NCI-H2171 (cell line): ENCODE data around the gene MED23.

ENCODE experiments used
- DNase-seq: peaks from one replicate; lab custom pipeline; 2025; lab: John Stamatoyannopoulos, UW

MED23 gene, protein sequence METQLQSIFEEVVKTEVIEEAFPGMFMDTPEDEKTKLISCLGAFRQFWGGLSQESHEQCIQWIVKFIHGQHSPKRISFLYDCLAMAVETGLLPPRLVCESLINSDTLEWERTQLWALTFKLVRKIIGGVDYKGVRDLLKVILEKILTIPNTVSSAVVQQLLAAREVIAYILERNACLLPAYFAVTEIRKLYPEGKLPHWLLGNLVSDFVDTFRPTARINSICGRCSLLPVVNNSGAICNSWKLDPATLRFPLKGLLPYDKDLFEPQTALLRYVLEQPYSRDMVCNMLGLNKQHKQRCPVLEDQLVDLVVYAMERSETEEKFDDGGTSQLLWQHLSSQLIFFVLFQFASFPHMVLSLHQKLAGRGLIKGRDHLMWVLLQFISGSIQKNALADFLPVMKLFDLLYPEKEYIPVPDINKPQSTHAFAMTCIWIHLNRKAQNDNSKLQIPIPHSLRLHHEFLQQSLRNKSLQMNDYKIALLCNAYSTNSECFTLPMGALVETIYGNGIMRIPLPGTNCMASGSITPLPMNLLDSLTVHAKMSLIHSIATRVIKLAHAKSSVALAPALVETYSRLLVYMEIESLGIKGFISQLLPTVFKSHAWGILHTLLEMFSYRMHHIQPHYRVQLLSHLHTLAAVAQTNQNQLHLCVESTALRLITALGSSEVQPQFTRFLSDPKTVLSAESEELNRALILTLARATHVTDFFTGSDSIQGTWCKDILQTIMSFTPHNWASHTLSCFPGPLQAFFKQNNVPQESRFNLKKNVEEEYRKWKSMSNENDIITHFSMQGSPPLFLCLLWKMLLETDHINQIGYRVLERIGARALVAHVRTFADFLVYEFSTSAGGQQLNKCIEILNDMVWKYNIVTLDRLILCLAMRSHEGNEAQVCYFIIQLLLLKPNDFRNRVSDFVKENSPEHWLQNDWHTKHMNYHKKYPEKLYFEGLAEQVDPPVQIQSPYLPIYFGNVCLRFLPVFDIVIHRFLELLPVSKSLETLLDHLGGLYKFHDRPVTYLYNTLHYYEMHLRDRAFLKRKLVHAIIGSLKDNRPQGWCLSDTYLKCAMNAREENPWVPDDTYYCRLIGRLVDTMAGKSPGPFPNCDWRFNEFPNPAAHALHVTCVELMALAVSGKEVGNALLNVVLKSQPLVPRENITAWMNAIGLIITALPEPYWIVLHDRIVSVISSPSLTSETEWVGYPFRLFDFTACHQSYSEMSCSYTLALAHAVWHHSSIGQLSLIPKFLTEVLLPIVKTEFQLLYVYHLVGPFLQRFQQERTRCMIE (N-terminal part only)

DNA sequence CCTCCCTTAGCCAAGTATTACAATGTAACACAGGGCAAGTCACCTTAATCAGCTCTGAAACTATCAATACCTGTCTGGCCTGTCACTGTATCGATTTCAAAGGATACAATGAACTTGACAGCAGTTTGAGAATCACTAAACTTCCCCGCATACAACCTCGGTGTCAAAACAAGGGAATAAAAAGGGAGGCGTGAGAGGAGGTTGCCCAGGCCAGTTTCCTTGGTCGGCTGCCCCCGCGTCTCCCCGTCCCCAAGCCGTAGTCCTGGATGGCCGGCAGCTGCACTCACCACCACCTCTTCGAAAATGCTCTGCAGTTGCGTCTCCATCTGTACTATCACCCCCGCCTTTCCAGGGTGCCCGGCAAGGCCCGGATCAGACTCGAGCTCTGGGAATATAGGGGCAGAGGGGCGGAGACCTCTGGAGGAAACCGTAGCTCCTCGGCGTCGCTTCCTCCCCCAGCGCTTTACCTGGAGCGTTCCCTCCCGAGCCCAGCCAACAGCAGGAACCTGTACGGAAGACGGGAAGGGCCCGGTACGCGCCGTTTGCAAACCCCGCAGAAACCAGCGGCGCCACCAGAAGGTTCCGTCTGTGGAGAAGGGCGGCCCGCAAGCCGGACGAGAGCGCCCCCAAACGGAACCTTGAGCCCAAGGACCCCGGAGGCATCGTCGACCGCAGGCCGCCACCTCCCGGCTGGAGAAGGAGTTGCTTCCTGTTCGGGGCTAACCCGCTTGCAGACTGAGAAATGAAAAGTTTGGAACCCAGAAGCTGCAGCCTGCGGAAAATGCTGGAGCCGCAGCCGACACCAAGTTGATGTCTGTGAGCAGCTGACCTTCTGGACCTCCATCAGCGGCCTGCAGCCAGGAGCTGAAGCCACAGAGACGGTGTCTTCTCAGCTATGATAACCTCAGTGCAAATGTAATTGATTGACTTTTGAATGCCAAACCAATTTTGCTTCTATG is at the start of gene MED23:
MED23 (minus strand) TSS at position 519 of the 959 bp plus-strand sequence; CDS start at position 326, 193 bp downstream.
- DNase-seq, result peak; percentile 91

DNA sequence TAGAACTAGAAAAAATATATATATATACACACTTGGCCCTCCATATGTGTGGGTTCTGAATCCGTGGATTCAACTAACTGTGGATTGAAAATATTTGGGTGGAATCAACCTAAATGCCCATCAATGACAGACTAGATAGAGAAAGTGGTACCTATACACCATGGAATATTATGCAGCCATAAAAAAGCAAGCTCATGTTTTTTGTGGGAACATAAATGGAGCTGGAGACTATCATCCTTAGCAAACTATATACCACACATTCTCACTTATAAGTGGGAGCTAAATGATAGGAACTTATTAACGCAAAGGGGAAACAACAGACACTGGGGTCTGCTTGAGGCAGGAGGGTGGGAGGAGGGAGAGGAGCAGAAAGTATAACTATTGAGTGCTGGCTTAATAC is 45.1 kb upstream of the MED23 start:
- no peak for DNase-seq

DNA sequence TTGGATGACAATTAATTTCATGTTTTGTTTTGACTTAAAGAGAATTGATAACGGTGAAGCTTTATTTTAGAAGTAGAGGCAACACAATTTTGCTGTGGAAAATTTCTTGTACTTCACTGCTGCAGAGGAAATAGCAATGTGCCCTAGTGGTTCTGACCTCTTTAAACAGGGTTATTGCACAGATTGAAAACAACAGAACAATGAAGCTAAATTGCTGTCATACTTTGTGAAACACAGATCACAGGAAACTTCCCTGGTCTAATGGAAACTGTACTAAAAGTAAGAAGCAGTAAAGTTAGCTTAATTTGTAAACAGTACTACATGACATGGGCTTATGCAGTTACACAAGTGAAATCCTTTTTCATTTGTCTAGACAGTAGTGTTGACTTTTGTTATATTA is 41.8 kb upstream of the MED23 start:
- no peak for DNase-seq

DNA sequence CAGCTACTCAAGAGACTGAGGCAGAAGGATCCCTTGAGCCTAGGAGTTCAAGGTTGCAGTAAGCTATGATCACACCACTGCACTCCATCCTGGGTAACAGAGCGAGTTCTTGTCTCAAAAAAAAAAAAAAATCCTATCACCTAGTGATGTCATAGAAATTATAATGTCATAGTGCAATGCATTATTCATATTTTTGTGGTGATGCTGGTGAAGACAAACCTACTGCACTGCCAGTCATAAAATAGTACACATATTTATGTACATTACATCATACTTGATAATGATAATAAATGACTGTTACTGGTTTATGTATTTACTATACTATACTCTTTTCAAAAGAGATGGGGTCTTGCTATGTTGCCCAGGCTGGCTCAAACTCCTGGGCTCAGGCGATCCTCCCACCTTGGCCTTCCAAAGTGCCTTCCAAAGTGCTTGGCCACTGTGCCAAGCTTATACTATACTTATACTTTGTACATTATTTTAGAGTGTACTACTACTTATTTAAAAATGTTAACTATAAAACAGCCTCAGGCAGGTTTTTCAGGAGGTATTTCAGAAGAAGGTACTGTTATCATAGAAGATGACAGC is 35.6 kb upstream of the MED23 start:
- DNase-seq, result no peak

DNA sequence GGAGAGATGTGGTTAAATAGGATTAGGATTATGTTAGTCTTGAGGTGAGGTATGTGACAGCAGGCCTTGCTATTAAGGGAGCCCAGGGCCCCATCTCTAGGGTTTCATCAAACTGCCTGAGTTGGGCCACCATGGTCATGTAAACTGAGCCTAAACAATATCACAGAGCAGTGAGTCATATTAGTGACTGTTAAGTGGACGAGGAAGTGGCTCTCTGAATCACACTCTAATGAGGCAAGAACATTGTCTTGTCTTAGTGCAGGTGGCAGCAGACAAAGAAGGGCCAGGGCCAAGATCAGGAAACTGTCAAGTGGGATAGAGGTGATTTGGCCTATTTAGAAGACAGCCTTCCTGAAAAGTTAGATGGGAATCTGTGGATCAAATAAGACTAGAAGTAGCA is 32.2 kb upstream of the MED23 start:
- DNase-seq, result no peak

DNA sequence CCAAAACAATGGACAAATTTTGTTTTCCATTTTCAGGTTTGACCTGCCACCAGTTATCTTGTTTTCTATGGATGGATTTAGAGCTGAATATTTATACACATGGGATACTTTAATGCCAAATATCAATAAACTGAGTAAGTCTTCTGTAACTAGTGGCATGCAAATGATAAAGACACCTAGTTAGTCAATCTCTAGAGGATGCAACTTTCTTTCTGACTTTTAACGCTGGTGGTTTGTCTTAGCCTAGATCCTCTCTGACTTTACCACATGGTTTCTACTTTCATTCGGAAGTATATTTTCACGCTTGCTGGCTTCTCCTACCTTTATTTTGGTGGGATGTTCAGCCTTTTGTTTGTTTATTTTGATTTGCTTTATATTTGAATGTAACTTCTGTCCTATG is 30.2 kb upstream of the MED23 start:
- no peak for DNase-seq

DNA sequence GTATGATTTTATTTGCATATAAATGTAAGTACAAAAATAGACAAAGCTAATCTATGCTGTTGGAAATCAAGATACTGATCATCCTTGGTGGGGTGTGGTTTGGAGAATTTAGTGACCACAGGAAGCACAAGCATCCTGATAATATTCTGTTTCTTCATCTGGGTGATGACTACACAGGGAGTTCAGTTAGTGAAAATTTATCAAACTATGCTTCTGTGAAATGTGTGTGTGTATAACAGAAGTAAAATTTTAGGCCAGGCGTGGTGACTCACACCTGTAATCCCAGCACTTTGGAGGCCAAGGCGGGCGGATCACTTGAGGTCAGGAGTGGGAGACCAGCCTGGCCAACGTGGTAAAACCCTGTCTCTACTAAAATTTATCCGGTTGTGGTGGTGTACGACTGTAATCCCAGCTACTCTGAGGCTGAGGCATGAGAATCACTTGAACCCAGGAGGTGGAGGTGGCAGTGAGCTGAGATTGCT is 29.6 kb upstream of the MED23 start:
- no peak for DNase-seq

DNA sequence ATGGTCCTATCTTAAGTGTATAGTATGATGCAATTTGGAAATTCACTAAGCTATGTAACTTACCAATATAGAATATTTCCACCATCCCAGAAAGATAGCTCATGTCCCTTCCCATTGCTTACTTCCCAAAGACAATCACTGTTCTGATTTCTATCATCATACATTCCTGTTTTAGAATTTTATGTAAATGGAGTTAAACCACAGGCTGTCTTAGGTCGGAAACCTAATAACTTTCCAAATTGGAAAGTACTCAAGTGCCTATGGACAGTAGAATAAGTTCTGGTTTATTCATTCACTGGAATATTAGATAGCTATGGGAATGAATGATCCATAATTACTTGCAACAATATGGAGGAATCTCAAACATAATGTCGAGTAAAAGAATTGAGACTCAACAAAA is 29.2 kb upstream of the MED23 start:
- DNase-seq, result no peak

DNA sequence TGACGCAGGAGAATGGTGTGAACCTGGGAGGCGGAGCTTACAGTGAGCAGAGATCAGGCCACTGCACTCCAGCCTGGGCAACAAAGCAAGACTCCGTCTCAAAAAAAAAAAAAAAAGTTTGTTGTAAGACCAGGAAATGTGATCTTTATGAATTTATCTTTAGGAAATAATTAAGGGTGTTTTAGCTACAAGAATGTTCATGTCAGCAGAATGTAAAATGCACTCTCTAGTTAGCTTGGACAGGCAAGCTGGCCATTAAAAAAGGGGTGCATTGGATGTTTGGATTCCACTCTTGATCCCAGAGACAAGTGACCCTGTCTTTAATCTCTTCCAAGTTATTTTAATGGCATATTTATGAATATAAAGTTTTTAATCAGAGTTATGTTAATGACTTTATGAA is 28.6 kb upstream of the MED23 start:
- DNase-seq, result no peak

DNA sequence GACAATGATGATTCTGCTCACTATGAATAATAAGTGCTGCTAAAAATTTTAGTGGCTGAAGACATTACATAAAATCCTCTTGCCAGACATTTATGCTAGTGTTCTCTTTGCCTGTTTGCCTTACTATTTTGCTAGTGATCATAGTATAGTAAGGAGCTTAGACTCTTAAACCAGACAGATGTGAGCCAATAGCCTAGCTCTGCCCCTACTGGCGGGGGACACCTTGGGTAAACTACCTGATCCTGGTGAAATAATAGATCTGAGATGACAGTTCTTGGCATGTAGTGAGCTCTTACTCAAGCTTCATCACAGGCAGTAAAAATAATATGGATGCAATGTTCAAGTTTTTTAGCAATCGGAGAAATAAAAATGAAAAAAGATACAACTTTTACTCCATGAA is 27.9 kb upstream of the MED23 start:
- DNase-seq, result no peak

DNA sequence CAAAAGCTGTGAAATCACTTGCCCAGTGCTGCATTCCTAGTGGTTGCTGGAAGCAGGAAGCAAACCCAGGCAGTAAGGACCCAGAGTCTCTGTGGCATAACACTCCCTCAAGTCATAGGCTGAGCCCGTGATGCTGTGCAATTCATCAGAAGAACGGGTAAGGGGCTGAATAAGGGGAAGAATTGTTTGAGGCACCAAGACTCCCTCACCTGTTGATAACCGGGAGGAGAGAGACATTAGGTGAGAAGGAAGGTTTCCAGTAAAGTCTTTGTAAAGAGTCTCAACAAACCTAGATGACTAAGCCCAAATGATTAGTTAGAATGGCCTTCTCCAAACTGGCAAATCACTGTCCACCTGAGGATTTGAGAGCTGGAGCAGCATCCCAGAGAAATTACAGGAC is 27.3 kb upstream of the MED23 start:
- no peak for DNase-seq

DNA sequence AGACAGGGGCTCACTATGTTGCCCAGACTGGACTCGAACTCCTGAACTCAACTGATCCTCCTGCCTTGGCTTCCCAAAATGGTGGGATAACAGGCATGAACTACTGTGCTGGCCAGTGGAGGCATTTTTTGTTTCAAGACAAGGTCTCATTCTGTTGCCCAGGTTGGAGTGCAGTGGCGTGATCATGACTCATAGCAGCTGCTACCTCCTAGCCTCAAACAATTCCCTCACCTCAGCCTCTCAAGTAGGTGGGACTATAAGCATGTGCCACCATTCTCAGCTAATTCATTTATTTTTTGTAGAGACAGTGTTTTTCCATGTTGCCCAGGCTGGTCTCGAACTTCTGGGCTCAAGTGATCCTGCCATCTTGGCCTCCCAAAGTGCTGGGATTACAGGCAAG is 26.3 kb upstream of the MED23 start:
- no peak for DNase-seq

DNA sequence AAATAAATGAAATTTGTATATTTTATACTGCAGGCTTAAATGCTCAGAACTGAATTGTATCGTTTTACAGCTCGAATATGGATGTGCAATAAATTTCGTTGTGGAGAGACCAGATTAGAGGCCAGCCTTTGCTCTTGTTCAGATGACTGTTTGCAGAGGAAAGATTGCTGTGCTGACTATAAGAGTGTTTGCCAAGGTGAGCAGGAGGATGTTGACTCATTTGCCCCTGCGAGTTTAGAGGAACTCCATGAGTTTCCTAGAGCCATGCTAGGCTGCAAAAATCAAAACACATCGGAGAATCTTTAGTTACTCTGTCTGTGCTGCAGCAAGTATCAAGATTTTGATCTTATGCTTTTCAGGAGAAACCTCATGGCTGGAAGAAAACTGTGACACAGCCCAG is 24.4 kb upstream of the MED23 start:
- no peak for DNase-seq

DNA sequence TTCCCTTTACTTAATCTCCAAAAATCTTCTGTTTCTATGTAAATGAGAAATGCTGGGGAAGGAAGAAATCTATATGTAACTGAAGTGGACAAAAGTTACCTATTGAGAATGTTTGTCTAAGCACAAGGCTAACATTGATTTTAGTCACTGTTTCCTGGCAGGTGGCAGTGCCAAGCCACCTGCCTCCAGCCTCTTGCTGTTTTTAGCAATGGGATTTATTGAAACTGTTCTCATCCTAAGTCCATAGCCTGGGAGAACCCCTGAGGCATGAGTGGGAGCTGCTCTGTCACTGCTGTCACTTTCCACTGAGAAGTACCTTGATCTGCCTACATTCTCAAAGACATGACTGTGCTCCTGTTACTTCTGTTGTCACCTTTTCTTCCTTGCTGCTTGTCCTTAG is 23.7 kb upstream of the MED23 start:
- DNase-seq, result no peak

DNA sequence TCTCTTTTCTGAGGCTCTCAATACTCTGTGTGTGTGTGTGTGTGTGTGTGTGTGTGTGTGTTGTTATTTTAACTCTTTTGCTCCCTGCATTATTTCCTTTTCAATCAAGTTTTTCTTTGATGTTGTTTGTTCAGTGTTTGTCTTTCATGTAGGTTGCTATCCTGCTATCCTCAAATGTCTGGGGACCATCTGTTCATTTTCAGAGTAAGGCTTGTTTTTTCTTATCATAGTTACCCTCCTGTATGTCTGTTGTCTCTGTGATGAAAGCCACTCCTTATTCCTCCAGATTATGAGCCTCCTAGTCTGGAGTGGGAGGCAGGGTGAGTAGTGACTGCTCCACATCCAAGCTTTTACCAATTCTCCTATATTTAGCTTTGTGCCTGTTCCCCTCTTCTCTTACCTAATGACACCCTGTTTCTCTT is 18.2 kb upstream of the MED23 start:
- DNase-seq, result no peak

DNA sequence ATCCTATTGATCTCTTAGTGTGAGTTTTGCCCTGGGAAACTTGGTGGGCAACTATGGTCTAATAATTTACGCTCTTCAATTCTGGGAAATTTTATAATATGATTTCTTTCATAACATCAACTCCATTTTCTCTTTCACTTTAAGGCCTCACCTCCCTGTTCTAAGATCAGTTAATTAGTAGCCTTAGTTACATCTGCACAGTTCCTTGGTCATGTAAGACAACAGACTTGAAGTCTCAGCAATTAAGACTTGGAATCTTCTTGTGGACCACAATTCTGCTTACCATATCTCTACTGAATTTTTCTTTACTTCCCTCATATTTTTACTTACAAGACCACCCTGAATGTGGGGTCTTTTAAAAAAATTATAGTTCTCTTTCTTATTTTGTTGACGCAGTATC is 17.8 kb upstream of the MED23 start:
- DNase-seq, result no peak

DNA sequence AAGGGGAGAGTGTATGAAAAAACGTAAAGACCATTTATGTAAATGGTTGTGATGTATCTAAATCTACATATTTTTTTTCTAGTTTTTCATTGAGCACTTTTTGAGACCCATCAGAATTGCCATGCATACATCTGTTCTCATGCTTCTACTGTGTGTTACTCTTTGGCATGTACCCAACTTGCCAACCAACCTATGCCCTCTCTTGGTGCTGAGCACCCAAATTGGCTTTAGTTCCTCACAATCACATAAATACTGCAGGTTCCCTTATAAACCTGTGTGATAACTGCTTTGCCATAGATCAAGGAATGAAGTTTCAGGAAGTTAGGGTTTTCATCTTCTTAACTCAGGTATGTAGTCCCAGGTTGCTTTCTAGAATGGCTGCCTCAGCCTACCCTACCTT is 16.9 kb upstream of the MED23 start:
- DNase-seq, result no peak

DNA sequence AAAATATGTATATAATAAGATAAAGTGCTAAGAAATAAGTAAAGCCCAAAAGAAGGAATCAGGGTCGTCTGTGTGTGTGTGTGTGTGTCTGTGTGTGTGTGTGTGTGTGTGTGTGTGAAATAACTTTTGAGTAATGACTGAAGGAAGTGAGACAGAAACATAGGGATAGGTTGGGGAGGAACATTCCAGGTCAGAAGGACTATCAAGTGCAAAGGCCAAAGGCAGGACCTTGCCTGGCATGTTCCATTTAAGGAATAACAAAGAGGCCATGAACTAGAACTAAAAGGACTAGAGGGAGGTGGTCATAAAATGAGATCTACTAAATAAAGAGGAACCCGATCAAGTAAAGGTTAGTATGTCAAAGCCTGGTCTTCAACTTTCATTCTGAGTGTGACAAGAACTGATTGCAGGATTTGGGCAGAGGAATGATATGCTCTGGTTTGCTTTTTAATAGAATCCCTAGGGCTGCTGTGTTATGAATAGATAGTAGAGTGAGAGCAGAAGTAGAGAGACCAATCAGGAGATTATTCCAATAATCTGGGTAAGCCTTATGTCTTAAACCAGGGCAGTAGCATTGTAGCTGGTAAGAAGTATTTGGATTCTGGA is 15.9 kb upstream of the MED23 start:
- no peak for DNase-seq

DNA sequence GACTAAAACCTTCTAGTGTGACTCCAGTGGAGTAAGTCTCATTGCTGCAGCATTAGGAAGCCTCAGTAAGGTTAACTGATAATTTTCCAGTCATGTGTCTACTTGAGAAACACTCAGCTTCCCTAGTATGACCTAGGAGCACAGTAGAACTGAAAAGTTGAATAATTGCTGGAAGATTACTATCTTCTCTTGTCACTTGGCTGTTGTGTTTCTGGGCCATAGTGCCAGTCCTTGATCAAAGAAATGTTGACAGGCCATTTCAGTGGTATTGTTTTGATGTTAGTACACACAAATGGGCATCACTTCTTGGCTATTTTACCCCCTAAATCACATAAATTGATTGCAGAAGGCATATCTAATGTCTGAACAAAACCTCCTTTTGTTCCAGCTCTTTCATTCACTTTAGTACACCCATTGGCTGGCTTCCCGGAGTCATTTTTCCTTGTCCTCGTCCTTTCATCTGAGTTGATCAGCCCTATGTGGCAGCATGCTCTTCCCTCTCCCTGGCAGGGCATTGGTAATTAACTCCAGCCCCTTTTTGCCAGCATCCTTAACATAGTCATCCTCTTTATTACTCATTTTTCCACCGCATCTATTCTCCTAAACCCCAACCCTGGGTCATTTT is 15.1 kb upstream of the MED23 start:
- no peak for DNase-seq

DNA sequence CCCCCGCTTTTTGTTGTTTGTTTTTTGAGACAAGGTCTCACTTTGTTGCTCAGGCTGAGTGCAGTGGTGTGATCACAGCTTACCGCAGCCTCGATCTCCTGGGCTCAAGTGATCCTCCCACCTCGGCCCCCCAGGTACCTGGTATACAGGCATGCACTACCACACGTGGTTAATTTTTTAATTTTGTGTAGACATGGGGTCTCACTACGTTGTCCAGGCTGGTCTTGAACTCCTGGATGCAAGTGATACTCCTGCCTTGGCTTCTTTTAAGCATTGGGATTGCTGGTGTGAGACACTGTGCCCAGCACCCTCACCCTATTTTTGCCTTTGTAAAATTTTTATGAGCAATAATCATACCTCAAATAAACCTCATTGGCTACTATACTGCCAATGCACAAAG is 14.5 kb upstream of the MED23 start:
- no peak for DNase-seq
